ENCODE data around the gene NPDC1. TPM values are rescaled to one million over a fixed set of nuclear protein-coding genes. Genes with fewer than 3 reads are reported as not detected.

Gene NPDC1, protein sequence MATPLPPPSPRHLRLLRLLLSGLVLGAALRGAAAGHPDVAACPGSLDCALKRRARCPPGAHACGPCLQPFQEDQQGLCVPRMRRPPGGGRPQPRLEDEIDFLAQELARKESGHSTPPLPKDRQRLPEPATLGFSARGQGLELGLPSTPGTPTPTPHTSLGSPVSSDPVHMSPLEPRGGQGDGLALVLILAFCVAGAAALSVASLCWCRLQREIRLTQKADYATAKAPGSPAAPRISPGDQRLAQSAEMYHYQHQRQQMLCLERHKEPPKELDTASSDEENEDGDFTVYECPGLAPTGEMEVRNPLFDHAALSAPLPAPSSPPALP
- 88.1 to 90.8 TPM (median 88.7 TPM) in 3 replicates for total RNA-seq
- long read RNA-seq, transcript NPDC1-202 (9 exons, 1,494 nt) = major isoform, 118 of 133 reads
- long read RNA-seq, partial matches to known transcripts = 2 of 133 reads
- long read RNA-seq, other reads (novel, unspliced or antisense) = 8 of 133 reads

DNA sequence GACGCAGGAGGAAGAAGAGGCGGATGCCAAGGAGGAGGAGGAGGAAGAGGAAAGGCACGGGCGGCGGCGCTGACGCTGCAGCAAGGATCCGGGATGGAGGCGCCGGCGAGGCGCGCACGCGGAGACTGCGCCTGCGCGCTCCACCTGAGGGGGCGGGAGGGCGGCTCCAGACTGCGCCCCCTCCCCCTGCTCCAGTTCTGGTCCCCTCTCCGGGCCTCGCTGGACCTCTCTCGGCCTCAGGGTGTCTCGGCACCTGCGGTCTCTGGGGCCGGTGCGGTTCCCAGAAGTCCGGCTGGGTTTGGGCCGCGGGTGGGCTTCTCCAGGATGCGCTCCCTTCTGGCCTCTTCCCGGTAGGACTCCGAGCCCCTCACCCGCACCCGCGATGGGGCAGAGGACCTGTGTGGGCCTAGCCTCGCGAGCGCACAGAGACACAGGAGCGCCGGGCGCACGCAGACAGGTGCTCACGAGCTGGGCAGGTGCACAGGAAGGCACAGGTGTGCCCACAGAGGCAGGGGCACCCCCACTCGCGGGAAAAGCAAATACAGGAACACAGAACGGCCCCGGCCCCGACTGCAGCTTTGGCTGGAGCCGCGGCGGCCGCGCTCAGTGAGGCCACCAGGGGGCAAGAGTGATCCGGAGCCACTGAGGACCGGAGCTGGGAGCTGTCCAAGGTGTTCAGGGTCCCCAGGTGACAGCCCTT lies at the start of gene NPDC1:
Gene NPDC1 (minus strand): TSS at position 90 of the 700 bp plus-strand sequence. CDS start 188 bp downstream, outside the sequence.
- no peak for DNase-seq (ENCODE audit: low spot score)
- TF ChIP-seq, protein P1, sequence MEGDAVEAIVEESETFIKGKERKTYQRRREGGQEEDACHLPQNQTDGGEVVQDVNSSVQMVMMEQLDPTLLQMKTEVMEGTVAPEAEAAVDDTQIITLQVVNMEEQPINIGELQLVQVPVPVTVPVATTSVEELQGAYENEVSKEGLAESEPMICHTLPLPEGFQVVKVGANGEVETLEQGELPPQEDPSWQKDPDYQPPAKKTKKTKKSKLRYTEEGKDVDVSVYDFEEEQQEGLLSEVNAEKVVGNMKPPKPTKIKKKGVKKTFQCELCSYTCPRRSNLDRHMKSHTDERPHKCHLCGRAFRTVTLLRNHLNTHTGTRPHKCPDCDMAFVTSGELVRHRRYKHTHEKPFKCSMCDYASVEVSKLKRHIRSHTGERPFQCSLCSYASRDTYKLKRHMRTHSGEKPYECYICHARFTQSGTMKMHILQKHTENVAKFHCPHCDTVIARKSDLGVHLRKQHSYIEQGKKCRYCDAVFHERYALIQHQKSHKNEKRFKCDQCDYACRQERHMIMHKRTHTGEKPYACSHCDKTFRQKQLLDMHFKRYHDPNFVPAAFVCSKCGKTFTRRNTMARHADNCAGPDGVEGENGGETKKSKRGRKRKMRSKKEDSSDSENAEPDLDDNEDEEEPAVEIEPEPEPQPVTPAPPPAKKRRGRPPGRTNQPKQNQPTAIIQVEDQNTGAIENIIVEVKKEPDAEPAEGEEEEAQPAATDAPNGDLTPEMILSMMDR (IDR thresholded peaks at IDR 0.05) = peak; percentile 91
- Mint-ChIP-seq H3K36me3 (ENCODE audit: low read depth) (no peaks in the 10 kb centered on the region), H3K27me3 (ENCODE audit: low read depth) (peaks cover 7% of the 10 kb centered on the region), H3K4me3 (ENCODE audit: unreplicated experiment) (peak within 1 kb of the TSS; percentile 77), H3K9me3 (ENCODE audit: low read depth) (no peaks in the 10 kb centered on the region), H3K27ac (ENCODE audit: unreplicated experiment) (no peak within 1 kb of the TSS), H3K4me1 (ENCODE audit: low read depth) (peaks cover 14% of the 10 kb centered on the region)

DNA sequence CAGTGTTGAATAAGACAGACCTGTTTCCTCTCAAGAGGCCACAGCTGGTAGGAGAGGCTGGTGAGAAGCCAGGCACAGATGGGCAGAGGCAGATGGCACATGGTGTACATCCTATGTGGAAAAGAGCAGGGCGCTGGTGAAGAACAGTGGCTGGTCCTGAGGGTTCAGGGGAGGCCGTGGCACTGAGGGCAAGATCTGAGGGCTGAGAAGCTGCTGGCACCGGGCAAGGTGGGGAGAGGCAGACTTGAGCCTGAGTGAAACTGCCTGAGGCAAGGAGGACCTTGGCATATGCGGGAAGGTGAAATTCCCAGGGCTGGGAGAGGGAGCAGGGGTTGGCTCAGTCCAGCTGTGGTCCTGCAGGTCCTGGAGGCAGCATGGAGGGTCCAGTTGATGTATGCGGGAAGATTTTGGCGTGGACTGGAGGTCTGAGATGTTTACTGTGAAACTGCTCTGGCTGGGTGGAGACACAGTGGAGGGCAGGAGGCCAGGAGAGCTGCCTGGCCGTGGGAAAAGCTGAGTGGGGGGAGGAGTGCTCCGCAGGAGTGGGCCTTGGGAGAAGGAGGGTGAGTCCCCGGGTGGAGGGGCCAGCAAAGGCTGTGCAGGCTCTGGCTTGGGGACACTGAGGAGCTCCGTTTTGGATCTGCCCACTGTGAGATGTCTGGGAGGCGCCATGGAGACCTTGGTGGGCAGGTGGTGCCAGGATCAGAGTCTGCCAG lies 43.4 kb upstream of the NPDC1 start:
- no peak for DNase-seq (ENCODE audit: low spot score)
- Mint-ChIP-seq H3K4me1 (ENCODE audit: low read depth) (peaks cover 36% of the 10 kb centered on the region), H3K9me3 (ENCODE audit: low read depth) (no peaks in the 10 kb centered on the region), H3K36me3 (ENCODE audit: low read depth) (peaks cover 6% of the 10 kb centered on the region), H3K27ac (ENCODE audit: unreplicated experiment) (peak overlapping the region; percentile 45), H3K4me3 (ENCODE audit: unreplicated experiment) (peak overlapping the region; percentile 22), H3K27me3 (ENCODE audit: low read depth) (no peaks in the 10 kb centered on the region)
- TF ChIP-seq, protein P1 (IDR thresholded peaks at IDR 0.05) = no peak

DNA sequence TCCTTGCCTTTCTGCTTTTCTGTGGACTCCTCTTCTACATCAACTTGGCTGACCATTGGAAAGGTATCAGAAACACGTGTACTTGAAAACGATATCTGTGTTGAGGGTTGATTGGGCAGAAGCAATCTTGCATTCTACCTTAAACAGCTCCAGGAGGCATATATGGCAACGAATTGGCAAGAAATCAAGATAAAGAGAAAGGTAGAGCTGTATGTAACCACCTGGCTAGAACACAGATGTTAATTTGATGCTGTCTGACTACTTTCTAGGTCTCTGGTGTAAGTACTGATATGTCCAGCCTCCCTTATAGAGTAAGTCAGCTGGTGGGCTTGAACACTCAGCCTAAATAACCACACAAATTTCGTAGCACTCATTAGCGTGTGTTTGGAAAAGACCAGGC lies 42.1 kb upstream of the NPDC1 start:
- peak overlapping the region; percentile 80 for H3K4me3 Mint-ChIP-seq (ENCODE audit: unreplicated experiment)
- TF ChIP-seq, protein P1 (IDR thresholded peaks at IDR 0.05) = no peak
- H3K9me3 Mint-ChIP-seq (ENCODE audit: low read depth) = no peaks in the 10 kb centered on the region
- peaks cover 3% of the 10 kb centered on the region for H3K36me3 Mint-ChIP-seq (ENCODE audit: low read depth)
- no peak for DNase-seq (ENCODE audit: low spot score)
- H3K27me3 Mint-ChIP-seq (ENCODE audit: low read depth) = no peaks in the 10 kb centered on the region
- H3K27ac Mint-ChIP-seq (ENCODE audit: unreplicated experiment) = no peak overlapping the region
- H3K4me1 Mint-ChIP-seq (ENCODE audit: low read depth) = peaks cover 46% of the 10 kb centered on the region

DNA sequence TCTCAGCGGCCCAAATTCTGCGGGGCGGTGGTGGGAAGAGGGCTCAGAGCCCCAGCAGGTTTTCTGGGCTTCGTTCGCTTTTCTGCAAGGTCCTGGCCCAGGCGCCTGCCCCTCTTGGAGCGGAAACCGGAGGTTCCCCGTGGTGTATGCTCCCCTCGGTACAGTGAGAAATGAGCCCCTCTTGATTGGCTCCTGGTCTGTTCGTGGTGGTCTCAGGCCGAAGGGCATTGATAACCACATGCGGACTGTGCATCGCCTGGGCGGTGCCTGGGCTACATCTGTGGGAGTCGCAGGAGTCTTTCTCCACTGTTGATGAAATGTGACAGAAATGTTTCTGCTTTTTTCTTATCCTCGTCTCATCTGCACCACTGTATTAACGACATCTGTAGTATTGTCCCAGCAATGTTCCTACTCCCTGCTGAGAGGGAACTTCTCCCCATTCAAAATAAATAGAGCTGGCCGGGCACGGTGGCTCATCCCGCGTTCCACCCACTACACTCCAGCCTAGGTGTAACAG lies 41.5 kb upstream of the NPDC1 start:
- TF ChIP-seq, protein P1 (IDR thresholded peaks at IDR 0.05) = no peak
- H3K9me3 Mint-ChIP-seq (ENCODE audit: low read depth) = no peaks in the 10 kb centered on the region
- peak overlapping the region; percentile 80 for H3K4me3 Mint-ChIP-seq (ENCODE audit: unreplicated experiment)
- H3K4me1 Mint-ChIP-seq (ENCODE audit: low read depth) = peaks cover 50% of the 10 kb centered on the region
- H3K27ac Mint-ChIP-seq (ENCODE audit: unreplicated experiment) = peak overlapping the region; percentile 74
- no peaks in the 10 kb centered on the region for H3K27me3 Mint-ChIP-seq (ENCODE audit: low read depth)
- DNase-seq (ENCODE audit: low spot score) = no peak
- H3K36me3 Mint-ChIP-seq (ENCODE audit: low read depth) = peaks cover under 1% of the 10 kb centered on the region

Measured in chondrocyte (in vitro differentiated cells).